SJCRH30 (cell line): Measurements from ENCODE around the gene UGT1A8. TPM values are rescaled to one million over a fixed set of nuclear protein-coding genes. Genes with fewer than 3 reads are reported as not detected.

ENCODE experiments used
- DNase-seq, 2 experiments: peaks; one replicate each; pipeline ENCODE4 v3.0.0-alpha.2; 2015 to 2020
- H3K27ac ChIP-seq: fragments of 250-450 bp; sonication (Bioruptor Pico); 2 replicates; pipeline ENCODE4 v1.5.1; 2020; ENCODE audit warnings: mild to moderate bottlenecking, moderate library complexity
- H3K27me3 ChIP-seq: fragments of 250-450 bp; sonication (Bioruptor Pico); 2 replicates; pipeline ENCODE4 v1.5.1; 2020; ENCODE audit warnings: mild to moderate bottlenecking, moderate library complexity
- H3K36me3 ChIP-seq: fragments of 250-450 bp; sonication (Bioruptor Pico); 2 replicates; pipeline ENCODE4 v1.5.1; 2020; ENCODE audit warnings: mild to moderate bottlenecking, moderate library complexity
- H3K4me1 ChIP-seq: fragments of 250-450 bp; sonication (Bioruptor Pico); 2 replicates; pipeline ENCODE4 v1.5.1; 2020; ENCODE audit warnings: mild to moderate bottlenecking, moderate library complexity
- H3K4me3 ChIP-seq: fragments of 250-450 bp; sonication (Bioruptor Pico); 2 replicates; pipeline ENCODE4 v1.5.1; 2020; ENCODE audit warnings: mild to moderate bottlenecking, moderate library complexity
- H3K9me3 ChIP-seq: fragments of 250-450 bp; sonication (Bioruptor Pico); replicated peaks from 2 replicates; pipeline ENCODE4 v1.5.1; 2020; ENCODE audit warnings: mild to moderate bottlenecking, moderate library complexity
- total RNA-seq: library from RNA; depleted of rRNA; stranded (reverse); fragments of >200 nt; shearing (Covaris generic); gene quantifications from 2 replicates; pipeline ENCODE4 v1.2.3, GENCODE V29; 2014; rRNA removed

UGT1A8 gene
- total RNA-seq, 1 experiment from 2014 or later: not detected

DNA sequence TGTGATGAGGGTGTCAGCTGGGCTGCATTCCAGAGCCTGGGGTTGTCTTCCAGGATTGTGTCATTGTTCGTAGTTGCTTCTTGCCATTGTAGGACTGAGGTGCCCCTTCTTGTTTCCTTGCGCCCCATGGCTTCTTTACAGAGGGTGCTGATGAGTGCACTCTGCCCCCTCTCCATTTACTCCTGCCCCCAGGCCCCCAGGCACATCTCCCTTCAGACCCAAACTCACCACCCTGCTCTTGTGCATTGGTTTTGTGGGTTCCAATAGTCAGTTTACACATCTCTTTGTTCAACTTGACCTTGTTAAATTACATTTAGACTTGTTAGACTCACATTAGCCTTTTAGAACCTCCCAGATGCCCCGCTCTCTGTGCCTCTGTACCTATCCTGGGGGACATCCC lies 203.8 kb downstream of the UGT1A8 start:
- no peak for DNase-seq

GRCh38 chr2:233821709-233822100 lies 204.3 kb downstream of the UGT1A8 start:
- H3K4me1 ChIP-seq: no peaks in the 10 kb centered on the region; the same call in 1 of the 2 replicates
- no peaks in the 10 kb centered on the region for H3K36me3 ChIP-seq
- no peak overlapping the region for H3K27ac ChIP-seq
- DNase-seq: no peak
- no peaks in the 10 kb centered on the region for H3K9me3 ChIP-seq
- no peaks in the 10 kb centered on the region; the same call in 1 of the 2 replicates for H3K27me3 ChIP-seq
- H3K4me3 ChIP-seq: no peak overlapping the region

More for the DNA sequence above, 203.8 kb downstream of the UGT1A8 start:
- H3K4me3 ChIP-seq: no peak overlapping the region
- H3K27ac ChIP-seq: no peak overlapping the region
- H3K4me1 ChIP-seq: peaks cover 3% of the 10 kb centered on the region; the same call in 1 of the 2 replicates
- no peaks in the 10 kb centered on the region for H3K9me3 ChIP-seq
- no peaks in the 10 kb centered on the region; the same call in 1 of the 2 replicates for H3K27me3 ChIP-seq
- no peaks in the 10 kb centered on the region for H3K36me3 ChIP-seq

GRCh38 chr2:233822101-233822771 lies 204.8 kb downstream of the UGT1A8 start:
- H3K4me1 ChIP-seq: no peaks in the 10 kb centered on the region
- no peak for DNase-seq
- H3K27ac ChIP-seq: no peak overlapping the region
- H3K27me3 ChIP-seq: no peaks in the 10 kb centered on the region; the same call in 1 of the 2 replicates
- no peaks in the 10 kb centered on the region for H3K9me3 ChIP-seq
- H3K4me3 ChIP-seq: no peak overlapping the region
- H3K36me3 ChIP-seq: no peaks in the 10 kb centered on the region

Other genes starting within 250 kb of the UGT1A8 start
- gene USP40, start 50.9 kb upstream of the UGT1A8 start, total RNA-seq: 35.0 and 38.4 TPM in 2 replicates
- gene UGT1A10, start 18.8 kb downstream of the UGT1A8 start, total RNA-seq: not detected in 2 replicates
- not detected in 2 replicates for gene UGT1A9, start 54.3 kb downstream of the UGT1A8 start, total RNA-seq
- not detected in 2 replicates for gene UGT1A7, start 64.3 kb downstream of the UGT1A8 start, total RNA-seq
- gene UGT1A6, start 75.3 kb downstream of the UGT1A8 start, total RNA-seq: not detected in 2 replicates
- not detected in 2 replicates for gene UGT1A5, start 95.3 kb downstream of the UGT1A8 start, total RNA-seq
- gene UGT1A4, start 101.1 kb downstream of the UGT1A8 start, total RNA-seq: not detected in 2 replicates
- gene UGT1A3, start 111.4 kb downstream of the UGT1A8 start, total RNA-seq: not detected in 2 replicates
- gene UGT1A1, start 142.6 kb downstream of the UGT1A8 start, total RNA-seq: not detected in 2 replicates
- gene MROH2A, start 160.7 kb downstream of the UGT1A8 start, total RNA-seq: not detected in 2 replicates
- gene HJURP, start 236.9 kb downstream of the UGT1A8 start, total RNA-seq: 86.1 and 90.8 TPM in 2 replicates